Natural killer cell (primary cell): ENCODE results near the gene MBD6. TPM values are rescaled to one million over a fixed set of nuclear protein-coding genes. Genes with fewer than 3 reads are reported as not detected.
"Not testable (repeated sequence)": the region's sequence is repeated elsewhere in the genome, so short reads cannot be mapped to it uniquely, and the experiment has no call there.

Source experiments
- ATAC-seq, 3 donors: fragments of 150-1000 bp in 2 of 3; fragments of 200-7000 bp in 1 of 3; cut with Tn5 transposase; 1 replicate in 1 of 3; 2 replicates in 2 of 3; pipeline ENCODE4 v1.10.0; 2021; ENCODE audit warnings: mild to moderate bottlenecking in 2 of 3, moderate library complexity in 2 of 3
- DNase-seq, 2 donors: peaks; one replicate each; pipeline versions ENCODE4 v3.0.0 to v3.0.0-alpha.2; 2013 to 2021; ENCODE audit warnings: mixed read lengths in 1 of 2
- H3K27ac ChIP-seq: one replicate; pipeline ENCODE4 v1.5.1; 2013; ENCODE audit warnings: mild to moderate bottlenecking, low read length
- H3K27me3 ChIP-seq: one replicate; pipeline ENCODE4 v1.6.1; 2013; ENCODE audit warnings: low read length; ENCODE audit not compliant: control insufficient read depth, insufficient read depth
- H3K36me3 ChIP-seq: one replicate; pipeline ENCODE4 v1.6.1; 2013; ENCODE audit warnings: low read length; ENCODE audit not compliant: control insufficient read depth, insufficient read depth
- H3K4me1 ChIP-seq: one replicate; pipeline ENCODE4 v1.6.1; 2013; ENCODE audit warnings: low read length; ENCODE audit not compliant: control insufficient read depth, insufficient read depth
- H3K4me3 ChIP-seq: one replicate; pipeline ENCODE4 v1.5.1; 2013; ENCODE audit warnings: low read length
- H3K9me3 ChIP-seq: one replicate; pipeline ENCODE4 v1.6.1; 2013; ENCODE audit warnings: low read length; ENCODE audit not compliant: control insufficient read depth, insufficient read depth
- H3K27ac Mint-ChIP-seq, 2 donors: one replicate each; pipeline ENCODE4 v1.8.0; 2022; ENCODE audit warnings: mild to moderate bottlenecking in 2 of 2, mixed read lengths in 2 of 2, moderate library complexity in 1 of 2
- H3K27me3 Mint-ChIP-seq, 2 donors: one replicate each; pipeline ENCODE4 v1.8.0; 2022; ENCODE audit warnings: low read depth in 2 of 2, mixed read lengths in 2 of 2
- H3K36me3 Mint-ChIP-seq: one replicate; pipeline ENCODE4 v1.8.0; 2022; ENCODE audit warnings: mixed read lengths
- H3K4me1 Mint-ChIP-seq, 2 donors: one replicate each; pipeline ENCODE4 v1.8.0; 2022; ENCODE audit warnings: mixed read lengths in 2 of 2
- H3K4me3 Mint-ChIP-seq: one replicate; pipeline ENCODE4 v1.8.0; 2022; ENCODE audit warnings: mild to moderate bottlenecking, moderate library complexity, mixed read lengths
- H3K9me3 Mint-ChIP-seq, 2 donors: one replicate each; pipeline ENCODE4 v1.8.0; 2022; ENCODE audit warnings: mixed read lengths in 2 of 2
- WGBS: methylation state at CpG from one replicate; pipeline ENCODE4 v1.1.7; 2013; ENCODE audit warnings: missing lambda C conversion rate; ENCODE audit not compliant: insufficient coverage; 5-methylcytosine and 5-hydroxymethylcytosine counted together
- intact Hi-C: fragments of 100-400 bp; cut with micrococcal nuclease; formaldehyde crosslinking; loops from one replicate; pipeline ENCODE4 v1.14.2; 2022
- total RNA-seq, 4 donors: library from RNA; stranded (reverse); fragments of 120-200 nt in 1 of 4; gene quantifications; one replicate each; pipeline versions ENCODE4 v1.2.3 to v1.2.4, GENCODE V29; 2013 to 2022
- TF ChIP-seq, protein P1 (sequence below): fragments of 200-600 bp; IDR thresholded peaks from one replicate; pipeline ENCODE4 v1.8.0; 2022; ENCODE audit warnings: antibody characterized with exemption

The MBD6 gene
- total RNA-seq, 3 donors from 2014 or later (not counting 1 experiment from before 2014, with no cell fraction given): 130 to 142 (median 139) TPM

DNA sequence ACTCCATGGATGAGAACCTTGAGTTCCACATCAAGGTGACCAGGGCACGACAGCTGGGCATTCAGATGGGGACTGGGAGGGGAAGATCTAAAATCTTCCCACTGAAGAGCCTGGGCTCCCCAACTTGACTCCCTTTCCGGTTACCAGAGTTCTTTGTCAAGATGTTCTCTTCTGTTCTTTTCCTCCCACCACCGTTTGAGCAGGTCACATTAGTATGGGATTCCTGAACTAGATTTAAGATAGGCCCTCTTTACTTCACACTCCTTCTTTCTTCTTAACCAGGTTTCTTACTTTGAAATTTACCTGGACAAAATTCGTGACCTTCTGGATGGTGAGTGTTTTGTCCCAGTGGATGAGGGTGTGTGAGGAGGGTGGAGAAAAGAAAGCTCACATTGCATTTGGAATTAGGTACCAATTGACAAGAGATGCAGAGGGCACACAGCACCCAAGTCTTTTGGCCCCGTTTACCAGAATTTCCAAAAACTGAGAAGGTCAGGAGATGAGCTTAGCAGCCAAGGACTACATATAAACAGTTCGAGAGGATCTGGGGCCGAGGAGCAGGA is 41.6 kb downstream of the MBD6 start:
- DNase-seq: no peak
- H3K4me3 ChIP-seq: no peak overlapping the region
- WGBS: 87% methylated on average over 6 of the region's 7 CpGs
- H3K9me3 Mint-ChIP-seq: no peaks in the 10 kb centered on the region
- intact Hi-C loops: no loop called here
- H3K27ac Mint-ChIP-seq: no peak overlapping the region
- no peaks in the 10 kb centered on the region for H3K36me3 Mint-ChIP-seq
- H3K4me1 Mint-ChIP-seq: no peaks in the 10 kb centered on the region
- TF ChIP-seq, protein P1, sequence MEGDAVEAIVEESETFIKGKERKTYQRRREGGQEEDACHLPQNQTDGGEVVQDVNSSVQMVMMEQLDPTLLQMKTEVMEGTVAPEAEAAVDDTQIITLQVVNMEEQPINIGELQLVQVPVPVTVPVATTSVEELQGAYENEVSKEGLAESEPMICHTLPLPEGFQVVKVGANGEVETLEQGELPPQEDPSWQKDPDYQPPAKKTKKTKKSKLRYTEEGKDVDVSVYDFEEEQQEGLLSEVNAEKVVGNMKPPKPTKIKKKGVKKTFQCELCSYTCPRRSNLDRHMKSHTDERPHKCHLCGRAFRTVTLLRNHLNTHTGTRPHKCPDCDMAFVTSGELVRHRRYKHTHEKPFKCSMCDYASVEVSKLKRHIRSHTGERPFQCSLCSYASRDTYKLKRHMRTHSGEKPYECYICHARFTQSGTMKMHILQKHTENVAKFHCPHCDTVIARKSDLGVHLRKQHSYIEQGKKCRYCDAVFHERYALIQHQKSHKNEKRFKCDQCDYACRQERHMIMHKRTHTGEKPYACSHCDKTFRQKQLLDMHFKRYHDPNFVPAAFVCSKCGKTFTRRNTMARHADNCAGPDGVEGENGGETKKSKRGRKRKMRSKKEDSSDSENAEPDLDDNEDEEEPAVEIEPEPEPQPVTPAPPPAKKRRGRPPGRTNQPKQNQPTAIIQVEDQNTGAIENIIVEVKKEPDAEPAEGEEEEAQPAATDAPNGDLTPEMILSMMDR: no peak
- no peak overlapping the region for H3K27ac ChIP-seq
- H3K4me3 Mint-ChIP-seq: no peak overlapping the region
- peaks cover 3% of the 10 kb centered on the region for H3K27me3 ChIP-seq
- H3K9me3 ChIP-seq: no peaks in the 10 kb centered on the region
- ATAC-seq: no peak
- H3K36me3 ChIP-seq: no peaks in the 10 kb centered on the region
- H3K27me3 Mint-ChIP-seq: peaks cover 26 to 28% of the 10 kb centered on the region in 2 donors
- no peaks in the 10 kb centered on the region for H3K4me1 ChIP-seq

- TF ChIP-seq, protein P1: no peak
- Histone ChIP-seq H3K4me3 (no peak overlapping the region), H3K9me3 (no peaks in the 10 kb centered on the region), H3K27ac (no peak overlapping the region), H3K4me1 (no peaks in the 10 kb centered on the region), H3K36me3 (no peaks in the 10 kb centered on the region), H3K27me3 (no peaks in the 10 kb centered on the region)
- H3K36me3 Mint-ChIP-seq: no peaks in the 10 kb centered on the region
- peaks cover 12 to 19% of the 10 kb centered on the region in 2 donors for H3K27me3 Mint-ChIP-seq
- intact Hi-C loops: no loop called here
- no peaks in the 10 kb centered on the region for H3K4me1 Mint-ChIP-seq
- DNase-seq (no peak), ATAC-seq (no peak)
- H3K9me3 Mint-ChIP-seq: no peaks in the 10 kb centered on the region
- WGBS: 89% methylated on average over 6 of the region's 6 CpGs
- no peak overlapping the region for H3K27ac Mint-ChIP-seq
- no peak overlapping the region for H3K4me3 Mint-ChIP-seq
These were observed 46.2 kb downstream of the MBD6 start for GRCh38 chr12:57568838-57569237.

- WGBS: 93% methylated on average over 16 of the region's 18 CpGs
- no peak overlapping the region for H3K4me3 ChIP-seq
- peaks cover 2 to 9% of the 10 kb centered on the region in 2 donors for H3K27me3 Mint-ChIP-seq
- no peaks in the 10 kb centered on the region for H3K4me1 Mint-ChIP-seq
- DNase-seq (no peak), ATAC-seq (no peak)
- H3K9me3 Mint-ChIP-seq: no peaks in the 10 kb centered on the region
- no peak overlapping the region for H3K27ac Mint-ChIP-seq
- intact Hi-C loops: no loop called here
- no peak overlapping the region for H3K27ac ChIP-seq
- H3K9me3 ChIP-seq: no peaks in the 10 kb centered on the region
- TF ChIP-seq, protein P1: no peak
- H3K4me1 ChIP-seq: no peaks in the 10 kb centered on the region
- no peaks in the 10 kb centered on the region for H3K36me3 ChIP-seq
- no peaks in the 10 kb centered on the region for H3K36me3 Mint-ChIP-seq
- H3K27me3 ChIP-seq: no peaks in the 10 kb centered on the region
- H3K4me3 Mint-ChIP-seq: no peak overlapping the region
These were observed 47.2 kb downstream of the MBD6 start for GRCh38 chr12:57569858-57570257.

- DNase-seq, H3K4me1 ChIP-seq, H3K27ac Mint-ChIP-seq, H3K27me3 ChIP-seq, intact Hi-C loops, H3K36me3 Mint-ChIP-seq, H3K36me3 ChIP-seq, ATAC-seq, H3K27ac ChIP-seq, H3K4me3 Mint-ChIP-seq, H3K9me3 ChIP-seq, H3K4me1 Mint-ChIP-seq, H3K4me3 ChIP-seq, H3K9me3 Mint-ChIP-seq, H3K27me3 Mint-ChIP-seq: not testable (repeated sequence)
- 90% methylated on average over 9 of the region's 13 CpGs for WGBS
These were observed 47.8 kb downstream of the MBD6 start for GRCh38 chr12:57570438-57570837.
